AG04450 (cell line): ENCODE results near the gene CDK6. TPM values are rescaled to one million over a fixed set of nuclear protein-coding genes. Genes with fewer than 3 reads are reported as not detected.

Experiments used
- CTCF ChIA-PET: fragments of 300-600, 350-600 bp; formaldehyde crosslinking; extraction: SDS; loops from one replicate; lab custom pipeline; 2022; ENCODE audit warnings: antibody characterized with exemption, inconsistent platforms; lab: Charles Lee
- POLR2A ChIA-PET: fragments of 350-600 bp; formaldehyde crosslinking; extraction: SDS; loops from one replicate; lab custom pipeline; 2021; ENCODE audit warnings: antibody characterized with exemption, inconsistent platforms; lab: Yijun Ruan, JAX
- DNase-seq: peaks from one replicate; pipeline ENCODE4 v3.0.0-alpha.2; 2011; ENCODE audit warnings: low read depth, low spot score
- H3K27ac ChIP-seq: one replicate; pipeline ENCODE4 v1.5.1; 2012; ENCODE audit warnings: low read depth, low read length, control low read depth
- H3K27me3 ChIP-seq: one replicate; pipeline ENCODE4 v1.6.0; 2012; ENCODE audit warnings: low read length; ENCODE audit not compliant: control insufficient read depth, insufficient read depth
- H3K4me3 ChIP-seq: 2 replicates; pipeline ENCODE4 v1.5.1; 2011; ENCODE audit warnings: mild to moderate bottlenecking, low read depth, low read length, control low read depth
- H3K9me3 ChIP-seq: 2 replicates; pipeline ENCODE4 v1.5.1; 2012; ENCODE audit warnings: low read length; ENCODE audit not compliant: control insufficient read depth, insufficient read depth
- polyA plus RNA-seq: library from polyadenylated mRNA; depleted of rRNA; stranded (reverse); fragments of >200 nt; gene quantifications from 2 replicates; pipeline ENCODE4 v1.2.3, GENCODE V29; 2011
- TF ChIP-seq, protein P1 (sequence below): IDR thresholded peaks from 2 replicates; pipeline ENCODE4 v1.5.1; 2011; ENCODE audit warnings: low read depth, low read length, control low read depth, inconsistent platforms

Gene CDK6
- polyA plus RNA-seq, 1 experiment: 40.6 TPM

DNA sequence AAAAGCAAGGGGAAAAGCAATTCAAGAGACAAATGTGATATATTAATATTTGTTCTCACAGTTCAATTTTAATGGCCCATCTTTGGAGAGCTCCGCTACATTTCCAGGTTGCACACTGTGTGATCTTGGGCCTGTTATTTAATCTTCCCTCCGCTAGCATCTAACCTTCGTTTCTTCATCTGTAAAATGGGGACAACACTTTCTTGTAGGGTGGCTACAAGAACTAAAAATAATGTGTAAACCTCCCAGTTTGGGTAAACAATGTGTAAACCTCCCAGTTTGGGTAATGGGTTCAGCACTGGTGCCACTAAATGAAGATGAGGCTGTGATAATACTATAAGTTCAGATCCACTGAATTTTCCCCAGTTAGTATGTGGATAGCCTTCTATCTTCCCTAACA, 99.5 kb downstream of the CDK6 start:
- ChIA-PET POLR2A (no interaction called here), CTCF (no interaction called here)
- Histone ChIP-seq H3K4me3 (no peak overlapping the region), H3K27me3 (no peaks in the 10 kb centered on the region), H3K9me3 (no peaks in the 10 kb centered on the region), H3K27ac (no peak overlapping the region)
- DNase-seq: no peak
- TF ChIP-seq, protein P1, sequence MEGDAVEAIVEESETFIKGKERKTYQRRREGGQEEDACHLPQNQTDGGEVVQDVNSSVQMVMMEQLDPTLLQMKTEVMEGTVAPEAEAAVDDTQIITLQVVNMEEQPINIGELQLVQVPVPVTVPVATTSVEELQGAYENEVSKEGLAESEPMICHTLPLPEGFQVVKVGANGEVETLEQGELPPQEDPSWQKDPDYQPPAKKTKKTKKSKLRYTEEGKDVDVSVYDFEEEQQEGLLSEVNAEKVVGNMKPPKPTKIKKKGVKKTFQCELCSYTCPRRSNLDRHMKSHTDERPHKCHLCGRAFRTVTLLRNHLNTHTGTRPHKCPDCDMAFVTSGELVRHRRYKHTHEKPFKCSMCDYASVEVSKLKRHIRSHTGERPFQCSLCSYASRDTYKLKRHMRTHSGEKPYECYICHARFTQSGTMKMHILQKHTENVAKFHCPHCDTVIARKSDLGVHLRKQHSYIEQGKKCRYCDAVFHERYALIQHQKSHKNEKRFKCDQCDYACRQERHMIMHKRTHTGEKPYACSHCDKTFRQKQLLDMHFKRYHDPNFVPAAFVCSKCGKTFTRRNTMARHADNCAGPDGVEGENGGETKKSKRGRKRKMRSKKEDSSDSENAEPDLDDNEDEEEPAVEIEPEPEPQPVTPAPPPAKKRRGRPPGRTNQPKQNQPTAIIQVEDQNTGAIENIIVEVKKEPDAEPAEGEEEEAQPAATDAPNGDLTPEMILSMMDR: no peak

DNA sequence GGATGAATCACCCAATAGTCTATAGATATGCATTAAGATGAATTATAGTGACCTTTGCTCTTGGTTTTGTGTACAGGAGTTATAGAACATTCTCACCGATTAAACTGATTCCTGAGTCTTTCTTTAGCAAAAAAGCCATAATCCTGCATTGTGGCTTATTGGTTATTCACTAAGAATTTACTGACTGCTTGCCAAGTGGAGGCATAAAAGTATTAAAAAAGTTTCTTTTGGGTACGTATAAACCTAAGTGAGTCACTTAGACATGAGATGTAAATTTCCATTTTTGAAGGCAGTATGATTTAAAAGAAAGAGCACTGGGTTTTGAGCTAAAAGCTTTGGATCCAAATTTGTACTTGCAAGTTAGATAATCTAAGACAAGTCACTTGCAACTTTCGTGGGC, 100.7 kb downstream of the CDK6 start:
- TF ChIP-seq, protein P1: no peak
- Histone ChIP-seq H3K27me3 (no peaks in the 10 kb centered on the region), H3K9me3 (no peaks in the 10 kb centered on the region), H3K27ac (no peak overlapping the region), H3K4me3 (no peak overlapping the region)
- ChIA-PET POLR2A (no interaction called here), CTCF (no interaction called here)
- no peak for DNase-seq

DNA sequence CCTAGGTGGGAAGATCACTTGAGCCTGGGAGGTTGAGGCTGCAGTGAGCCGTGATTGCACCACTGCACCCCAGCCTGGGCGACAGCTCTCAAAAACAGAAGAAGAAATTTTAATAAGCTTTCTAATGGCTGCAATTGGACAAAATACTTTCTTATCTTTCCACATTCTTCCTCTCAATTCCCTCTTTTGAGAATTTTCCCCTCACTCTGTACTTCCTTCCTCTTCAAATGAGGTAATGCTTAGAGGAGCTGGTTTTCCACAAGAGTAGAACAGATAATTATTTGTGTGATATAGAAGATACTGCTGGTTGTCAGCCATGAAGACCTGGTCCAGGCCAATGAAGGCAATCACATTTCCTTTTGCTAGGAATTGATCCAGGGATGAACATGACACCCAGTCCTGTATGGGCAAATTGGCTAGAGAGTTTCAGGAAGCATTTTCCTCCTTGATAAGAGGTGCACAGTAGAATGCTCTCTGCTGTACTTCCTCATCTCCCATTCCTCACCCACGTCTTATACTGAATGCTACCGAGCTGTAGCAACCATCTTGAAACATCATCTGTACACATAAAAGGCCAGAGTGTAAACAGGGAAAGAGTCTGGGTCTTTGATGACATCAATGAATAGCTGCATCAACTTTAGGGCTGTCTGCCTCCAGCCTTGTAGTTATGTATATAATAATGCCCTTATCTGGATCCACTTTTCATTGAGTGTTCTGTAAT, 103.9 kb downstream of the CDK6 start:
- H3K27ac ChIP-seq: no peak overlapping the region
- H3K4me3 ChIP-seq: no peak overlapping the region
- no peaks in the 10 kb centered on the region for H3K9me3 ChIP-seq
- CTCF ChIA-PET: no interaction called here
- DNase-seq: no peak
- POLR2A ChIA-PET: no interaction called here
- TF ChIP-seq, protein P1: no peak
- no peaks in the 10 kb centered on the region for H3K27me3 ChIP-seq

DNA sequence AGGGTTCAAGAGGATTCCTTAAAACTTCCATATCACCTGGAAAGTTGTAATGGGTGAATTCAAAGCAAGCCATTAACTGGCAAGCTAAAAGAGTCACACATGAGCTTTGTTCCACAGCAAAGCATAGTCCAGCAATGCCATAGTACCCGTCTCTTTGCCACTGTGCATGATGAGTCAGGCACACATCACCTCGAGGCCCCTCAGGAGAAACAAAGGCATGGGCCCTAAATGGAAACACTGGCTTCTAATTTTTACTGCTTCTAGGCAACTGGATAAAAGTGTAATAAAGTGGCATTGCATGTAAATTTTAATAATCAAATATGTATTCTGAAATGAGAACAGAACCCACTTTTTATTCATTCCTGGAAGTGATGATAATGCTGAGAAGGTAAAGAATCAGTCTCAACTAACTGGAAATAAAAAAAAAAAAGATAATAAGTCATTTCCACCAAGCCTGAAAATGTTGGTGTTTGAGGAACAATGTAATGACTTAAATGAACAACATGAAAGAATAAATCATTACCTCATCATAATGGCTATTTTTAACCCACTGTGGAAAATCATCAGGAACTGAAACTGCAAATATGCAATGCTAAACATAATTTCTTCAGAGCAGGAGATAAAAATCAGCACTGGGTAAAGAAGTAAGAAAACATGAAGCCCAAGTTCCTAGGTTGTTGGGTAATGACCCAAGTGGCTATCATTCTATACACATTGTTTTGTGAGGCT, 104.9 kb downstream of the CDK6 start:
- no peak overlapping the region for H3K4me3 ChIP-seq
- ChIA-PET CTCF (no interaction called here), POLR2A (no interaction called here)
- no peaks in the 10 kb centered on the region for H3K27me3 ChIP-seq
- no peak overlapping the region for H3K27ac ChIP-seq
- TF ChIP-seq, protein P1: no peak
- DNase-seq: no peak
- H3K9me3 ChIP-seq: no peaks in the 10 kb centered on the region

DNA sequence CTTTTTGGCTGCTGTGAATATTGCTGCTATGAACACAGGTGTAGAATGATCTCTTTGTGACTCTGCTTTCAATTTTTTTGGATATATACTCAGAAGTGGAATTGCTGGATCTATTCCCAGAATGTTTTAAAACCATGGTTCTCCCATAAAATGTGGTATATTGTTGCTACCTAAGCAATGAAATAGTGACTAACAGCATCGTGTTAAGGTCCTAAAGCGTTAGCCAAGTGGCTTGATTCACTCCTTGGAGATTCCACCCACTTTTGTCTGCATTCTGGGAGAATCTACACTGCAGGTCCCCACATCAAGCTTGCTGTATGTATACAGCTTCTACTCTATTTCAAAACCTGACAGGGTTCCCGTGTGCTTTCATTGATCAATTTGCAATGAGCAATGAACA, 105.6 kb downstream of the CDK6 start:
- Histone ChIP-seq H3K4me3 (no peak overlapping the region), H3K9me3 (no peaks in the 10 kb centered on the region), H3K27ac (no peak overlapping the region), H3K27me3 (no peaks in the 10 kb centered on the region)
- TF ChIP-seq, protein P1: no peak
- POLR2A ChIA-PET: no interaction called here
- CTCF ChIA-PET: interaction anchor here (0.6 kb wide), 1 partner anchor 18 kb away, joined by 6 read pairs; no protein-coding TSS in a partner anchor
- DNase-seq: no peak
